HG02623 (cell line): ENCODE measurements around the gene KCNQ5.
"Not testable (repeated sequence)": the region's sequence is repeated elsewhere in the genome, so short reads cannot be mapped to it uniquely, and the experiment has no call there.

Source experiments
- ATAC-seq: cut with Tn5 transposase; IDR thresholded peaks from one replicate; pipeline ENCODE4 v1.9.1; 2021; ENCODE audit warnings: moderate library complexity; ENCODE audit not compliant: unreplicated experiment

KCNQ5 gene

GRCh38 chr6:73227606-73228255, 605.9 kb downstream of the KCNQ5 start:
- ATAC-seq, result no peak

GRCh38 chr6:73231986-73232391, 610.1 kb downstream of the KCNQ5 start:
- ATAC-seq, result no peak

GRCh38 chr6:73233048-73233447, 611.2 kb downstream of the KCNQ5 start:
- no peak for ATAC-seq

GRCh38 chr6:73233971-73234370, 612.1 kb downstream of the KCNQ5 start:
- not testable (repeated sequence) for ATAC-seq

- no peak for ATAC-seq
These were observed 612.9 kb downstream of the KCNQ5 start for GRCh38 chr6:73234733-73235132.

GRCh38 chr6:73236144-73236750, 614.4 kb downstream of the KCNQ5 start:
- no peak for ATAC-seq

- ATAC-seq, result no peak
These were observed 618.9 kb downstream of the KCNQ5 start for GRCh38 chr6:73240730-73241129.

- no peak for ATAC-seq
These were observed 620.1 kb downstream of the KCNQ5 start for GRCh38 chr6:73242001-73242400.
